ENCODE measurements around the gene CPNE6. TPM values are rescaled to one million over a fixed set of nuclear protein-coding genes. Genes with fewer than 3 reads are reported as not detected.

The CPNE6 gene
- total RNA-seq, 2 experiments from 2014 or later, result not detected

- H2AFZ ChIP-seq (ENCODE audit: low read length), result peak overlapping the region; percentile 90; the same call in 1 of the 2 replicates
- peak overlapping the region; percentile 91 for H3K4me3 ChIP-seq (ENCODE audit: low read depth, low read length, poor library complexity, severe bottlenecking)
- H4K20me1 ChIP-seq (ENCODE audit: insufficient read depth, low read length), result no peaks in the 10 kb centered on the region
- CTCF ChIA-PET (ENCODE audit: unreplicated experiment), result interaction anchor here (1.0 to 2.7 kb wide), 3 partner anchors 18 to 48 kb away, joined by 3 to 12 read pairs (median 6); partner anchors contain the start of genes IRF9 and PSME1
- peaks cover 20% of the 10 kb centered on the region for H3K36me3 ChIP-seq (ENCODE audit: insufficient read depth, low read length)
- TF ChIP-seq CTCF (conservative IDR thresholded peaks at IDR 0.05; ENCODE audit: low read length), result no peak
- TF ChIP-seq EZH2phosphoT487 (IDR thresholded peaks at IDR 0.05; ENCODE audit: borderline replicate concordance, low read depth, low read length), result no peak
- H3K9me3 ChIP-seq (ENCODE audit: low read length), result no peaks in the 10 kb centered on the region
- BruUV-seq (replicated peaks), result TSS peak; percentile 79
- DNase-seq (ENCODE audit: low spot score), result peak; percentile 37
- intact Hi-C loops (cut with micrococcal nuclease; ENCODE audit: unreplicated experiment), result no loop called here
- peaks cover 8% of the 10 kb centered on the region; the same call in 1 of the 2 replicates for H3K79me2 ChIP-seq (ENCODE audit: insufficient read depth, low read depth, low read length)
- H3K4me1 ChIP-seq (ENCODE audit: insufficient read depth, low read length, poor library complexity, severe bottlenecking), result peaks cover 24% of the 10 kb centered on the region
- H3K9me2 ChIP-seq (ENCODE audit: insufficient read depth, low read length), result no peaks in the 10 kb centered on the region
- H3K4me2 ChIP-seq (ENCODE audit: low read length), result peak overlapping the region; percentile 95
- H3K27ac ChIP-seq (ENCODE audit: low read depth, low read length, poor library complexity, severe bottlenecking), result peak overlapping the region; percentile 93
- POLR2A ChIA-PET, result interaction anchor here (0.6 to 4.2 kb wide), 6 partner anchors 19 to 162 kb away, joined by 4 to 64 read pairs (median 20); partner anchors contain the start of genes PCK2, PSME1, PSME2 and RABGGTA
Observed at GRCh38 chr14:24113379-24113800, 42.0 kb downstream of the CPNE6 start.

GRCh38 chr14:24113801-24114531, 42.6 kb downstream of the CPNE6 start:
- H3K36me3 ChIP-seq (ENCODE audit: insufficient read depth, low read length), result peaks cover 26% of the 10 kb centered on the region
- no peaks in the 10 kb centered on the region for H4K20me1 ChIP-seq (ENCODE audit: insufficient read depth, low read length)
- intact Hi-C loops (cut with micrococcal nuclease; ENCODE audit: unreplicated experiment), result loop anchor here (1.0 kb wide), 4 partner anchors 20 to 47 kb away; partner anchors contain the start of genes EMC9, IRF9, PCK2 and PSME1
- peak overlapping the region; percentile 90 for H2AFZ ChIP-seq (ENCODE audit: low read length)
- BruUV-seq (replicated peaks), result no TSS peak
- no peaks in the 10 kb centered on the region for H3K9me2 ChIP-seq (ENCODE audit: insufficient read depth, low read length)
- H3K79me2 ChIP-seq (ENCODE audit: insufficient read depth, low read depth, low read length), result peaks cover 8% of the 10 kb centered on the region; the same call in 1 of the 2 replicates
- peak; percentile 89 for DNase-seq (ENCODE audit: low spot score)
- peak overlapping the region; percentile 91 for H3K4me3 ChIP-seq (ENCODE audit: low read depth, low read length, poor library complexity, severe bottlenecking)
- ChIA-PET CTCF (ENCODE audit: unreplicated experiment) (interaction anchor here (0.7 to 2.7 kb wide), 7 partner anchors 10 to 70 kb away, joined by 3 to 12 read pairs (median 5); partner anchors contain the start of genes IRF9 and PSME1), POLR2A (interaction anchor here (0.5 to 4.2 kb wide), 20 partner anchors 10 to 161 kb away, joined by 3 to 64 read pairs (median 4); partner anchors contain the start of genes DHRS4, EMC9, IRF9 and PCK2)
- peak overlapping the region; percentile 95 for H3K4me2 ChIP-seq (ENCODE audit: low read length)
- peaks cover 19% of the 10 kb centered on the region for H3K4me1 ChIP-seq (ENCODE audit: insufficient read depth, low read length, poor library complexity, severe bottlenecking)
- peak overlapping the region; percentile 93 for H3K27ac ChIP-seq (ENCODE audit: low read depth, low read length, poor library complexity, severe bottlenecking)
- no peaks in the 10 kb centered on the region for H3K9me3 ChIP-seq (ENCODE audit: low read length)
- TF ChIP-seq CTCF (conservative IDR thresholded peaks at IDR 0.05; ENCODE audit: low read length), result no peak

All from OCI-LY7 (cell line).